Islet precursor cell (in vitro differentiated cells): ENCODE data around the gene ROR2.

Experiments
- DNase-seq: peaks from one replicate; pipeline ENCODE4 v3.0.0-alpha.2; 2018

Gene ROR2

GRCh38 chr9:91865041-91865440 lies 85.0 kb downstream of the ROR2 start:
- DNase-seq: no peak

GRCh38 chr9:91864380-91864779 lies 85.6 kb downstream of the ROR2 start:
- DNase-seq: no peak

GRCh38 chr9:91863469-91863868 lies 86.6 kb downstream of the ROR2 start:
- DNase-seq: no peak

GRCh38 chr9:91858213-91859030 lies 91.6 kb downstream of the ROR2 start:
- no peak for DNase-seq

GRCh38 chr9:91857291-91858212 lies 92.5 kb downstream of the ROR2 start:
- DNase-seq: peak; percentile 82

GRCh38 chr9:91856419-91856818 lies 93.6 kb downstream of the ROR2 start:
- DNase-seq: no peak

GRCh38 chr9:91855196-91855595 lies 94.8 kb downstream of the ROR2 start:
- DNase-seq: no peak

DNA sequence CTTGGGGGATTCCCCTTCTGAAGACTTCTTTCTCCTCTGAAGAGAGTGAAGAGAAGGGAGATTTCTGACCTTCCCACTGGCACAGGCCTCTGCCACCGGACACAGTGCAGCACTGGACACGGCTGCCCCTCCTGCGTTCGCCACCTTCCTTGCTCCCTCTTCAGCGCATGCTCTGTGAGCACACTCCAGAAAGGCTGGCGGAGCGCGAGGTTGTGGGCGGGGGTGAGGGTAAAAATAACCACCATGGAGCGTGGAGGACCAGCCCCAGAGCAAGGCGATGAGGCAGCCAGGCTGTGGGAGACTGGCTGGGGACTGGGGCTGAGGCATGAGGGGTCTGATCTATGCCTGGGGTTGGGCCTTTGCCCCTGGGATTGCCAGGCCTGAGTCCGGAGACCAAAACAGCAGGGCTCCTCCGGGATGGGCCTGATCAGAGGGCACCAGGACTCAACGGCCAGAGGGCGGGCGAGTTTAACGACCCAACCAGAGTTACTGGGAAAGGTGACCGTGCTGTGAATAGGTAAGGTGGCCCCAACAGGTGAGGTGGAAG lies 97.2 kb downstream of the ROR2 start:
- DNase-seq: no peak

DNA sequence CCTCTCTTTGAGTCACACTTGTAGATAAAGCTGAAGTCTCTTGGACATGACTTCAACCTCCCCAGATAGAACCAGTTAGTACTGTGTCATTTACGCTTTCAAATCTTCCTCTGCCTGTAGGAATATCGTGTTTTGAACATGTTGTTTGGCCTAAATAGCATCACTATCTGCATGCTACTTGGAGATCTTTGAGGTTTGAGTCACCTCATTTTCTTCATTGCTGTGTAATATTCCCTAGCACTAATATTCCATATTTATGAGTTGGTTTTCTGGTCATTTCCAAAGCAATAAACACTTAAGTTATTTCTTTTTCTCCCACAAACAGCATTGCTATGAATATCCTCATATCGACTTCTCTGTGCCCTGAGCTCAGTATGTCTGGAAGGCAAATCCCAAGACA lies 100.3 kb downstream of the ROR2 start:
- no peak for DNase-seq

- no peak for DNase-seq
Measured at GRCh38 chr9:91848146-91848545, 101.9 kb downstream of the ROR2 start.

- DNase-seq: peak; percentile 69
Measured at GRCh38 chr9:91847581-91848091, 102.4 kb downstream of the ROR2 start.

- DNase-seq: no peak
Measured at GRCh38 chr9:91845879-91846278, 104.1 kb downstream of the ROR2 start.

GRCh38 chr9:91844701-91845291 lies 105.2 kb downstream of the ROR2 start:
- no peak for DNase-seq

- DNase-seq: peak; percentile 54
Measured at GRCh38 chr9:91844190-91844589, 105.8 kb downstream of the ROR2 start.

DNA sequence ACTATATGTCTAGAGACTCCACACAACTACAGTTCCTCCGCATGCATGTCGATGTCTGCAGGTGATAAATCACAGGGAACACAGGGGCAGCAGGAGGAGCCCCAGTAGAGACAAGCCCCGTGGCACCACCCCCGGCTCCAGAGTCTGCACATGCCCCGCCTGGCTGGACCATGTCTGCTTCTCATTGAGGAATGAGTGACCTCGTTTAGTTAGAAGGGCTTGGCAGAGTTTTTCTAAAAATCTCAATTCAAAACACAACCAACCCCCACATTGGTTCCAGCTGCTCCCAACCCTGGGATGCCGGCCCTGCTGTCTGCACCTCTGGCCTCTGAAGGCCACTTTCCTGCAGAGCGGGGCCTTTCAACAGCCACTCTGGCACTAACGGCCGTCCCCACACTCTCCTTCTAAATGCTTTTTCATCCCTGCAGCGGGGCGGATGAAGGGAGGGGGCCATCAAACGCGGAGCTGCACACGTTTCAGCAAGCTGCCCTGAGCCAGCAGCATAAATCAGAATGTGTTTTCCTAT lies 106.3 kb downstream of the ROR2 start:
- peak; percentile 58 for DNase-seq

- peak; percentile 43 for DNase-seq
Measured at GRCh38 chr9:91843093-91843492, 106.9 kb downstream of the ROR2 start.

DNA sequence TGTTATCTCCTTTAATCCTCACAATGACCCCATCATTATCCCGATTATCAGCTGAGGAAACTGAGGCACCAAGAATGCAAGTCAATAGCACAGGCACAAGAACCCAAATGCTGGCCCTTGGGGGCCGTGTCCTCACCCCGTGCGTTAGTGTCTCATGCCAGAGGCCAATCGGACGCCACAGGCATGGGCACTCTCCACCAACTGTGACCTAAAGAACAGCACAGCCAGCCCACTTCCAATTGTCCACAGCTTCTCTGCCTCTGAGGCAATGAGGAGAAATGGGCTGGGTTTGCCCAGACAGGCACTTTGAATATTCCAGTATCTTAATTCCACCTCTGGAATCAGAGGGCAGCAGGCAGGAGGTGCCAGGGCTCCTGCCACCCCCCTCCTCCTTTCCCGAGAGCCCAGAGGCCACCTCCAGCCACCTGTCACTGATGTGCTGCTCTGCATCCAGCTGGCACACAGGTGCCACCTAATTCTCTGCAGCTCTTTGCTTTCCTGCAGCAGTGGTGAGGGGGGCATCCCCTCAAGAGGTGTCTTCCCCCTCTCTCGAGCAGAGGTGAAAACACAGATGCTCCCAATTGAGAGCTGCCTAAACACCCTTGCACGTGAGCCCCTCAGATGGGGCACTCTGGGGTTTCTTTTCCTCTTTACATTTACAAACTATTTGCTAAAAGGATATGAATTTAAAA lies 107.5 kb downstream of the ROR2 start:
- DNase-seq: peak; percentile 35

GRCh38 chr9:91841591-91841990 lies 108.4 kb downstream of the ROR2 start:
- DNase-seq: peak; percentile 33

DNA sequence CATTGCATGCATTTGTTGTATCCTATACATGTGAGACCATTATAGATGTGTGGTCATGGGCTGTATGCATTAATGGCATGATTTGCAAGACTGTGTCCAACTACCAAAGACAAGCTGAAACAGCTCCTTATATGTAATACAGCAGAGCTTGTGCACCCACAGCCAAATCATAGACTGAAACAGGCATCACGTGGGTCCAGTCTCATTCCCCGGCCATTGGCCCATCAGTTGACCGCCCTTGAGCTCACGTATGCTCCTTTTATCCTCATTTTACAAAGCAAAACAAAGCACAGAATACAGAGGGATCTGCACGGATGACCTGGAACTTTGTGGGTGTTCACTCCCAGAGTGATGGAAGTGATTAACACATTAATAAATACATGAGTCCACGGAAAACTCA lies 109.1 kb downstream of the ROR2 start:
- no peak for DNase-seq

DNA sequence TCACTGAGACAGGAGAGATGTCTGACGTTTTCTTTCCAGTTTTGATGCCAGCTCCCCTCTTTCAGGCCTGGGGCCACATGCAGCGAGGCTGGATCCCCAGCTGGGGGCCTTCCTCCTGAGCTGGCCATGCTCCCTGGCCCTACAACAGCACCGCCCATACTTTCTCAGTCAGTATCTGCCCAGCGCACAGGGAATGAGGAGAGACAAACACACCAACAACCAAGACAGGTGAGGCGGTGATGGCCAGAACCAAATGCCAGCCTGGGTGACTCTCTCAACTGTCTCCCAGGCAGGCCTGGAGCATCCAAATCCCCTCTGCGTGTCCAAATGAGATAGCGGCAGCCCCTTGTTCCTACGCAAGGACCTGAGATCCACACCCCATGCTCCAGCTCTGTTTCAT lies 109.6 kb downstream of the ROR2 start:
- no peak for DNase-seq

GRCh38 chr9:91839926-91840465 lies 110.0 kb downstream of the ROR2 start:
- DNase-seq: no peak
